NCI-H2227 (cell line): ENCODE results near the gene CHTOP.
"Not testable (repeated sequence)": the region's sequence is repeated elsewhere in the genome, so short reads cannot be mapped to it uniquely, and the experiment has no call there.

ENCODE experiments used
- DNase-seq: peaks from one replicate; lab custom pipeline; 2025; ENCODE audit not compliant: unreplicated experiment; lab: John Stamatoyannopoulos, UW

CHTOP gene

GRCh38 chr1:153633754-153634665, at the start of gene CHTOP:
CHTOP (plus strand) TSS chr1:153634066; CDS start chr1:153636589, 2,523 bp downstream.
- DNase-seq = peak; percentile 98

- DNase-seq = no peak
Observed at GRCh38 chr1:153585006-153585405, 48.9 kb upstream of the CHTOP start.

GRCh38 chr1:153586347-153586746, 47.5 kb upstream of the CHTOP start:
- no peak for DNase-seq

- no peak for DNase-seq
Observed at GRCh38 chr1:153587314-153587713, 46.6 kb upstream of the CHTOP start.

GRCh38 chr1:153588033-153588432, 45.8 kb upstream of the CHTOP start:
- not testable (repeated sequence) for DNase-seq

- no peak for DNase-seq
Observed at GRCh38 chr1:153588482-153588881, 45.4 kb upstream of the CHTOP start.

- DNase-seq = no peak
Observed at GRCh38 chr1:153592748-153593147, 41.1 kb upstream of the CHTOP start.

- DNase-seq = no peak
Observed at GRCh38 chr1:153597206-153597605, 36.7 kb upstream of the CHTOP start.

- DNase-seq = no peak
Observed at GRCh38 chr1:153598309-153599172, 35.3 kb upstream of the CHTOP start.

- DNase-seq = no peak
Observed at GRCh38 chr1:153599847-153600246, 34.0 kb upstream of the CHTOP start.

GRCh38 chr1:153602749-153603148, 31.1 kb upstream of the CHTOP start:
- DNase-seq = no peak

GRCh38 chr1:153606194-153606593, 27.7 kb upstream of the CHTOP start:
- DNase-seq = no peak

GRCh38 chr1:153607381-153607780, 26.5 kb upstream of the CHTOP start:
- no peak for DNase-seq

GRCh38 chr1:153608089-153608682, 25.7 kb upstream of the CHTOP start:
- no peak for DNase-seq

GRCh38 chr1:153608742-153609584, 24.9 kb upstream of the CHTOP start:
- DNase-seq = no peak

- no peak for DNase-seq
Observed at GRCh38 chr1:153609585-153609907, 24.3 kb upstream of the CHTOP start.

- DNase-seq = no peak
Observed at GRCh38 chr1:153610334-153610733, 23.5 kb upstream of the CHTOP start.

GRCh38 chr1:153610811-153611301, 23.0 kb upstream of the CHTOP start:
- no peak for DNase-seq

- DNase-seq = no peak
Observed at GRCh38 chr1:153611356-153611755, 22.5 kb upstream of the CHTOP start.

- no peak for DNase-seq
Observed at GRCh38 chr1:153612111-153612754, 21.6 kb upstream of the CHTOP start.
